ENCODE data around the gene PSEN2.
"Not testable (repeated sequence)": the region's sequence is repeated elsewhere in the genome, so short reads cannot be mapped to it uniquely, and the experiment has no call there.

Gene PSEN2

DNA sequence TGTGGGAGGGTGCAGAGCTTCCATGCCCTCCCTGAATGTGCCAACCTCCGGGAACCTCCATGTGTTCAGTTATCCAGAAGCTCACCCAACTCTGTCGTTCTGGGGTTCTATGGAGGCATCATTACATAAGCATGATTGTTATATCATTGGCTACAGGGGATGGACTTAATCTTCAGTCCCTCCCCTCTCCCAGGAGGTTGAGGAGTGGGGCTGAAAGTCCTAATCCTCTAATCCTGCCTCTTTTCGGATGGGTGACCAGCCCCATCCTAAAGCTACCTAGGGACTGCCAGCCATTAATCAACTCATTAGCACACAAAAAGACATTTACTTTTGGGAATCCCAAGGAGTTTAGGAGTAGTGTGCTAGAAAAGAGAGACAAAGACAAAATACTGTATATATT lies 32.0 kb upstream of the PSEN2 start:
- no peak overlapping the region for H3K4me3 ChIP-seq (ENCODE audit: low read depth, low read length)
- TF ChIP-seq, protein P1, sequence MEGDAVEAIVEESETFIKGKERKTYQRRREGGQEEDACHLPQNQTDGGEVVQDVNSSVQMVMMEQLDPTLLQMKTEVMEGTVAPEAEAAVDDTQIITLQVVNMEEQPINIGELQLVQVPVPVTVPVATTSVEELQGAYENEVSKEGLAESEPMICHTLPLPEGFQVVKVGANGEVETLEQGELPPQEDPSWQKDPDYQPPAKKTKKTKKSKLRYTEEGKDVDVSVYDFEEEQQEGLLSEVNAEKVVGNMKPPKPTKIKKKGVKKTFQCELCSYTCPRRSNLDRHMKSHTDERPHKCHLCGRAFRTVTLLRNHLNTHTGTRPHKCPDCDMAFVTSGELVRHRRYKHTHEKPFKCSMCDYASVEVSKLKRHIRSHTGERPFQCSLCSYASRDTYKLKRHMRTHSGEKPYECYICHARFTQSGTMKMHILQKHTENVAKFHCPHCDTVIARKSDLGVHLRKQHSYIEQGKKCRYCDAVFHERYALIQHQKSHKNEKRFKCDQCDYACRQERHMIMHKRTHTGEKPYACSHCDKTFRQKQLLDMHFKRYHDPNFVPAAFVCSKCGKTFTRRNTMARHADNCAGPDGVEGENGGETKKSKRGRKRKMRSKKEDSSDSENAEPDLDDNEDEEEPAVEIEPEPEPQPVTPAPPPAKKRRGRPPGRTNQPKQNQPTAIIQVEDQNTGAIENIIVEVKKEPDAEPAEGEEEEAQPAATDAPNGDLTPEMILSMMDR (IDR thresholded peaks at IDR 0.05; ENCODE audit: low read depth, low read length), result no peak

DNA sequence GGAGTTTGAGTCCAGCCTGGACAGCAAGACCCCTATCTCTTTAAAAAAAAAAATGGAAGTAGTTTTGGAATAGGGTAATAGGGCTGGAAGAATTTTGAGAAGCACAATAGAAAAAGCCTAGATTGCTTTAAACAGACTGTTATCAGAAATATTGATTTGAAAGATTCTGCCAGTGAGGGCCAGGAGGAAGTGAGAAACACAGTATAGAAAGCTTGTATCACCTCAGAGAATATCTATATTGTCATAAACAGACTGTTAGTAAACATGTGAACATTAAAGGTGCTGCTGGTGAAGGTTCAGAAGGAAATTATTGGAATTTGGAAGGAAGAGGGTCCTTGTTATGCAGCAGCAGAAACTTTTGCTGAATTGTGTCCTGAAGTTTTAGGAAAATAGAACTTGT lies 24.8 kb upstream of the PSEN2 start:
- TF ChIP-seq, protein P1 (IDR thresholded peaks at IDR 0.05; ENCODE audit: low read depth, low read length), result no peak
- no peak overlapping the region for H3K4me3 ChIP-seq (ENCODE audit: low read depth, low read length)

DNA sequence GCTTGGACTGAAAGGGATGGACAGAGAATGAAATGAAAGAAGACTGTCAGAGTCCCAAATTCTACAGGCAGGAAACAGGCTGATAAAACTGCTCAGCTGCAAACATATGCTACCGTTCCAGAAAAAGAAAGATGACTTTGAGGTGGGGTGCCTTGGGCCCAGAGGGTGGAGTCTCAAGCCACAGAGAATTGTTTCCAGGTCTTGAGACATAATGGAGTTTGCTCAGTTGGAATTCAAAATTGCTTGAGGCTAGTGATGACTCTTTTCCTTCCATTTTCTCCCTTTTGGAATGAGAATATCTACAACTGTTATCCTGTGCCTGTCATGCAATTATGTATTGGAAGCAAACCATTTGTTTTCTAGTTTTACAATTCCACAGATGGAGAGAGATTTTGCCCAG lies 23.6 kb upstream of the PSEN2 start:
- TF ChIP-seq, protein P1 (IDR thresholded peaks at IDR 0.05; ENCODE audit: low read depth, low read length), result no peak
- no peak overlapping the region for H3K4me3 ChIP-seq (ENCODE audit: low read depth, low read length)

DNA sequence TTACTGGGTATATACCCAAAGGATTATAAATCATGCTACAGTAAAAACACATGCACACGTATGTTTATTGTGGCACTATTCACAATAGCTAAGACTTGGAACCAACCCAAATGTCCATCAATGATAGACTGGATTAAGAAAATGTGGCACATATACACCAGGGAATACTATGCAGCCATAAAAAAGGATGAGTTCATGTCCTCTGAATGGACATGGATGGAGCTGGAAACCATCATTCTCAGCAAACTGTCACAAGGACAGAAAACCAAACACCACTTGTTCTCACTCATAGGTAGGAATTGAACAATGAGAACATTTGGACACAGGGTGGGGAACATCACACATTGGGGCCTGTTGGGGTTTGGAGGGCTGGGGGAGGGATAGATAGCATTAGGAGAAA lies 15.9 kb upstream of the PSEN2 start:
- not testable (repeated sequence) for H3K4me3 ChIP-seq (ENCODE audit: low read depth, low read length)

DNA sequence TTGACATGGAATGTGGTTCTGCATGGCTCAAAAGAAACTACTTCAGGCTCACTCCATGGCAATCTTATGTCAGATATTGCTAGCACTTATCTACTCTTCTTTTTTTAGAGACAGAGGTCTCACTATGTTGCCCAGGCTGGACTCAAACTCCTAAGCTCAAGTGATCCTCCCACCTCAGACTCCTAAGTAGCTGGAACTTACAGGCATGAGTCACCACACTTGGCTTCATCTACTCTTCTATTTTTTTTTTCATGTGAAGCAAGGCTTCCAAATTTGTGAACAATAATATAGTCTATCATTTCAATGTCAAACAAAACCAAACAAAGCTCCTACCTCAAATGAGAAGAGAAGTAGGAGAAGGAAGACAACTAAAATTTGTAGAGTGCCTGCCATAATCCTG lies 7.5 kb upstream of the PSEN2 start:
- TF ChIP-seq, protein P1 (IDR thresholded peaks at IDR 0.05; ENCODE audit: low read depth, low read length), result no peak
- H3K4me3 ChIP-seq (ENCODE audit: low read depth, low read length), result no peak overlapping the region

DNA sequence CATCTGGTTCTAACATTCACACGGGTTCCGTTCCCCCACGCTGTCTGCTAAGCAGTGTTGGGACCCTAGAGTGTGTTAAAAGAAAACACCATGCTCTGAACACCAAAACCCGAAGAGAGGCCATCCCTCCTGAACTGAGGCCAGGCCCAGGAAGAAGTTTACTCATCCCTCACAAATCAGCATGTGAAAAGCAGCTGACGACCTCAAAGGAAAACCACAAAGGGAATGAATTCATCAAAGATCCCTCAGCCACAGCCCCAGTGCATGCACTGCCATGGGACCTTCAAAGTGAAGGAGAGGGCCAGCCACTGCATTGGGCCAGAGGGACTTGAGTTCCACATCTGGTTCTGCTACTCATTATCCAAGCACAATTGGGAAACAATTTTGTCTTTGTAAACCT lies 7.0 kb upstream of the PSEN2 start:
- TF ChIP-seq, protein P1 (IDR thresholded peaks at IDR 0.05; ENCODE audit: low read depth, low read length), result no peak
- no peak overlapping the region for H3K4me3 ChIP-seq (ENCODE audit: low read depth, low read length)

DNA sequence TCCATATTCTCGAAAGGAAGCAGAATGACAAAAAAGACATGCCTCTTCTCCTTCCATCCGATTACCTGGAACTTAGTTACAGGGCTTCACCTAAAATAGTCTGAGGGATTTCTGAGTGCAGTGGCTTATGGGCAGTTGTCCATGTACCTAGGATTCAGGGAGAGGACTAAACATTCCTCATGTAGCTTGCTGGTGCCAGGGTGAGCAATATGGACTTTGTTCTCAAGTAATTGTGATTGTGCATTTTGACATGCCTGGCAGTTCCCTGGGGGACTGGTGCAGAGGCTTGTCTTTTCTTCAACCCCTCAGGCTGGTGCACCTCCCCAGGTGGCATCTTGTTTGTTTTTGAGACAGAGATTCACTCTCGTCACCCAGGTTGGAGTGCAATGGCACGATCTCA lies 6.1 kb upstream of the PSEN2 start:
- no peak overlapping the region for H3K4me3 ChIP-seq (ENCODE audit: low read depth, low read length)
- TF ChIP-seq, protein P1 (IDR thresholded peaks at IDR 0.05; ENCODE audit: low read depth, low read length), result no peak

DNA sequence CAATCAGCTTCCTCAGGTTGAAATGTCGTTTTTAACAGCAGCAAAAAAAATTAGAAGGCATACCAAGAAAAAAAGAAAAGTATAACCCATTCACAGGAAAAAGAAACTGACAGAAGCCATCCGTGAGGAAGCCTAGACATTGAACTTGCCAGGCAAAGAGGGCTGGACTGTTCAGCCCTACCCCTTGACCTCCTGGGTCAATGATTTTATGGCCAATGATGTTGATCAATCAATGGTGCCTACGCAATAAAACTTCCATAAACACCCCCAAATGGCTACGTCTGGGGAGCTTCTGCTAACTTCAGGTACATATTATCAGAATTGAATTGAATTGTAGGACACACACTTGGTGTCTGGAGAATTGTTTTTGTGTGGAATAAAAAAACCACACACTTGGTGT lies 4.8 kb upstream of the PSEN2 start:
- TF ChIP-seq, protein P1 (IDR thresholded peaks at IDR 0.05; ENCODE audit: low read depth, low read length), result no peak
- H3K4me3 ChIP-seq (ENCODE audit: low read depth, low read length), result no peak overlapping the region

Data from WI38 (cell line).